HAP-1 (cell line): ENCODE results near the gene RBM20.
A peak's percentile ranks its signal among the peaks of the same experiment; 100 is the strongest.

Experiments used
- DNase-seq, 2 experiments: peaks; one replicate each; pipeline ENCODE4 v3.0.0-alpha.2; 2016 to 2020; ENCODE audit warnings: low spot score in 2 of 2
- H3K27me3 ChIP-seq: fragments of 250-450 bp; sonication (Bioruptor Pico); 2 replicates; pipeline ENCODE4 v1.5.1; 2020; ENCODE audit warnings: low read depth, mild to moderate bottlenecking, moderate library complexity
- H3K36me3 ChIP-seq: fragments of 250-450 bp; sonication (Bioruptor Pico); replicated peaks from 2 replicates; pipeline ENCODE4 v1.5.1; 2020; ENCODE audit warnings: mild to moderate bottlenecking
- H3K4me1 ChIP-seq: fragments of 250-450 bp; sonication (Bioruptor Pico); 2 replicates; pipeline ENCODE4 v1.5.1; 2020; ENCODE audit warnings: mild to moderate bottlenecking
- H3K4me3 ChIP-seq: fragments of 250-450 bp; sonication (Bioruptor Pico); 2 replicates; pipeline ENCODE4 v1.5.1; 2020; ENCODE audit warnings: mild to moderate bottlenecking, moderate library complexity
- H3K9me3 ChIP-seq: fragments of 250-450 bp; sonication (Bioruptor Pico); 2 replicates; pipeline ENCODE4 v1.5.1; 2020; ENCODE audit warnings: mild to moderate bottlenecking, moderate library complexity
- in situ Hi-C: fragments of 300-500 bp; cut with MboI; formaldehyde crosslinking; loops from 3 replicates; pipeline ENCODE4 v1.14.3; 2020; ENCODE audit warnings: low sequenced_read_pairs, inconsistent platforms, mixed read lengths

The RBM20 gene

GRCh38 chr10:110680273-110681020 is 36.3 kb downstream of the RBM20 start:
- in situ Hi-C loops = no loop called here
- Histone ChIP-seq H3K4me1 (peaks cover 5% of the 10 kb centered on the region; the same call in 1 of the 2 replicates), H3K4me3 (no peak overlapping the region), H3K36me3 (no peaks in the 10 kb centered on the region), H3K9me3 (no peaks in the 10 kb centered on the region), H3K27me3 (no peaks in the 10 kb centered on the region)
- no peak for DNase-seq

DNA sequence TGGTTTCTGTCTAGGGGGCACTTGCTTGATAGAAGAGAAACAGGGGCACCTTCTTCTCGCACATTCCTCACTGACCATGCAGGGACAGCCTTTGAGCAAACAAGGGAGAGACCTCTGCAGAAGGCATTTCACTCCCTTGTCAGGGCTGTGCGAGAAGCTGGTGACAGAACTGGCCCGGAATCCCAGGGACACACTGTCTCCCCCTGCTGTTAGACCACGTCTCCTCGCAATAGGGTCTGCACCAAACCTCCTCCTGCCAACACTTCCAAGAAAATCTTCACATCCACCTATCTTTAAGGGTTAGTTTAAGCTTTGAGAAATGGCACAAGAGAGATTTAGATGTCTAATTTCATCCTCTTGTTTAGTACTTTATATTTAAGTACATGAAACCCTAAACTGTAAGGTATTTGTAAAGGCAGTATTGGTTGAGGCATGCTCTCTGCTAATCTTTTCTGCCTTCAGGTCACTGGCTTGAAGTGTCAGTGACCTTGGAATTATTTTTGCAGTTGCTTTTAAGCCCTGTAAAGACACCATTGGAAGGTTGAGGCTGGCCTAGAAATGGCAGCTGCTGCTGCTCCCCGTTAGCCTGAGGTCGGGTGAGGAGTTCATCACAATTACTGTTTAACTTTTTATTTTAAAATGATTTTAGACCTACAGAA is 37.0 kb downstream of the RBM20 start:
- Histone ChIP-seq H3K9me3 (no peaks in the 10 kb centered on the region), H3K36me3 (no peaks in the 10 kb centered on the region), H3K4me3 (no peak overlapping the region), H3K27me3 (no peaks in the 10 kb centered on the region), H3K4me1 (peaks cover 5% of the 10 kb centered on the region; the same call in 1 of the 2 replicates)
- peak; percentile 44 to 76 for DNase-seq
- in situ Hi-C loops = no loop called here

- Histone ChIP-seq H3K4me1 (peaks cover 5% of the 10 kb centered on the region; the same call in 1 of the 2 replicates), H3K9me3 (no peaks in the 10 kb centered on the region), H3K4me3 (no peak overlapping the region), H3K27me3 (no peaks in the 10 kb centered on the region), H3K36me3 (no peaks in the 10 kb centered on the region)
- no peak for DNase-seq
- in situ Hi-C loops = no loop called here
Measured at GRCh38 chr10:110682348-110682747, 38.2 kb downstream of the RBM20 start.

DNA sequence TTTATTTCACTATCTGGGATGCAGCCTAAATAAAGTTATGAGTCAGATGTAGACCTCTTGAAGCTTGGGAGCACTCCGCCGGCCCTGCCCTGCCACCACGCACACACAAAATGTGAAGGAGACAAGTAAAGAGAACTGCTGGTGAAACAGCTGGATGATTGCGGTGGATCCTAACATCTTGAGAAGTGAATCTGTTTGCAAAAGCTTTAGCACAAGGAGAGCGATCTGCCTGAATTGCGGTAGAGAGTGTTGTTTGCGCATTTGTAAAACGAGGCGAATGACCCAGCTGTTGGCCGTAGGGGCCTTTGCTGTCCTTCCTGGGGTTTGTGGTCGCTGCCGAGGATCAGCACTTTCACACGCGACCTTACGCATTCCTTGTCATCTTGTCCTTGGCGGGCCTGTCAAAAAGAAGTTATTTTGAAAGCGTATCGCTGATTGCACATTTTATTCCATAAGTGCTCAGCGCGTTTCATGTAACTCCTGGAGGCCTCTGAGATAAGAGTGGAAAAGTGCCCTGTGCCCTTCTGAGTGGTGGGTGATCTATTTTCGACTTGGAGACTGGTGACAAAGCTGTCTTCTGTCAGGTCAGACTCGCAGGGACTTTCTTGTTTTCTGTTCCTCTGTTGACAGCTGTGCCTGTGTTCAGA is 40.8 kb downstream of the RBM20 start:
- Histone ChIP-seq H3K4me3 (no peak overlapping the region), H3K9me3 (no peaks in the 10 kb centered on the region), H3K27me3 (no peaks in the 10 kb centered on the region), H3K4me1 (peaks cover 5% of the 10 kb centered on the region; the same call in 1 of the 2 replicates), H3K36me3 (no peaks in the 10 kb centered on the region)
- in situ Hi-C loops = no loop called here
- no peak for DNase-seq

GRCh38 chr10:110686047-110686446 is 41.9 kb downstream of the RBM20 start:
- in situ Hi-C loops = no loop called here
- Histone ChIP-seq H3K36me3 (no peaks in the 10 kb centered on the region), H3K4me3 (no peak overlapping the region), H3K27me3 (no peaks in the 10 kb centered on the region), H3K9me3 (no peaks in the 10 kb centered on the region), H3K4me1 (peaks cover 5% of the 10 kb centered on the region; the same call in 1 of the 2 replicates)
- no peak for DNase-seq

DNA sequence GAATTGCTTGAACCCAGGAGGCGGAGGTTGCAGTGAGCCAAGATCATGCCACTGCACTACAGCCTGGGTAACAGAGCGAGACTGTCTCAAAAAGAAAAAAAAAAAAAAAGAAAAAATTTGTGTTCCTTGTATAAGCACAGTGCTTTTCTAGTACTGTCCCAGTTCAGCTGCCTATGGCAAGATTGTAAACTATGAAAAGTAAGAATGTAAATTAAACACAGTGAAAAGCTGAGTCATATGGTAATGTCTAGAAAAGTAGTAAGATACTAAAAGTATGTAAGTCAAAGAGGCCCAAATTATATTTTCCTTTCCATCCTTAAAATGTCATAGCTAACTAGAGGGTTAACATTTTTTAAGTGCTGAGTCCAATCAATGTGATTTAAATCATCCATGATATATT is 42.8 kb downstream of the RBM20 start:
- Histone ChIP-seq H3K36me3 (no peaks in the 10 kb centered on the region), H3K4me3 (no peak overlapping the region), H3K9me3 (no peaks in the 10 kb centered on the region), H3K4me1 (peaks cover 5% of the 10 kb centered on the region; the same call in 1 of the 2 replicates), H3K27me3 (no peaks in the 10 kb centered on the region)
- no peak for DNase-seq
- in situ Hi-C loops = no loop called here

- in situ Hi-C loops = no loop called here
- no peak overlapping the region for H3K4me3 ChIP-seq
- DNase-seq = no peak
- H3K36me3 ChIP-seq = no peaks in the 10 kb centered on the region
- no peaks in the 10 kb centered on the region for H3K9me3 ChIP-seq
- peaks cover 5% of the 10 kb centered on the region; the same call in 1 of the 2 replicates for H3K4me1 ChIP-seq
- H3K27me3 ChIP-seq = no peaks in the 10 kb centered on the region
Measured at GRCh38 chr10:110687400-110687799, 43.3 kb downstream of the RBM20 start.

- Histone ChIP-seq H3K27me3 (no peaks in the 10 kb centered on the region), H3K9me3 (no peaks in the 10 kb centered on the region), H3K36me3 (no peaks in the 10 kb centered on the region), H3K4me1 (no peaks in the 10 kb centered on the region), H3K4me3 (no peak overlapping the region)
- in situ Hi-C loops = no loop called here
- no peak for DNase-seq
Measured at GRCh38 chr10:110691139-110691538, 47.0 kb downstream of the RBM20 start.

DNA sequence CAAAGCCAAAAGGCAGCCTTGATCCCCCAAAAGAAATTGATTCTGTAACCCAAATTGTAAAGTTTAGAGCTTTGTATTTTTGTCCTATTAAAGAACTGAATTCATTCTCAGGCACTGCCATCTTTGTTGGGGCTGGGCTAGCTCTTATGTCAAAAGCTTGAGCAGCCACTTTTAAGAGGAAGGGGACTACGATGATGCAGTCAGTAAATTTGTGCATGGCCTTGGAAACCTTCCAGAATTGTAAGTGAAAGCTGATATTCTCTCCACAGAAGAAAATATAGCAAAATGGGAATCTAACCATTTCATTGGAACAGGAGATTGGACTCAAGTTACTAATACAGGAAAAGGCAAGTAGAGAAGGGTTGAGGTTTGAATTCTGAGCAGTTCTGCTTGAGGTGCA is 50.1 kb downstream of the RBM20 start:
- no peak for DNase-seq
- in situ Hi-C loops = no loop called here
- no peaks in the 10 kb centered on the region for H3K9me3 ChIP-seq
- H3K4me3 ChIP-seq = no peak overlapping the region
- no peaks in the 10 kb centered on the region for H3K4me1 ChIP-seq
- H3K36me3 ChIP-seq = no peaks in the 10 kb centered on the region
- no peaks in the 10 kb centered on the region for H3K27me3 ChIP-seq

- Histone ChIP-seq H3K27me3 (no peaks in the 10 kb centered on the region), H3K4me3 (no peak overlapping the region), H3K9me3 (no peaks in the 10 kb centered on the region), H3K36me3 (no peaks in the 10 kb centered on the region), H3K4me1 (no peaks in the 10 kb centered on the region)
- DNase-seq = no peak
- in situ Hi-C loops = no loop called here
Measured at GRCh38 chr10:110694820-110695538, 50.8 kb downstream of the RBM20 start.

DNA sequence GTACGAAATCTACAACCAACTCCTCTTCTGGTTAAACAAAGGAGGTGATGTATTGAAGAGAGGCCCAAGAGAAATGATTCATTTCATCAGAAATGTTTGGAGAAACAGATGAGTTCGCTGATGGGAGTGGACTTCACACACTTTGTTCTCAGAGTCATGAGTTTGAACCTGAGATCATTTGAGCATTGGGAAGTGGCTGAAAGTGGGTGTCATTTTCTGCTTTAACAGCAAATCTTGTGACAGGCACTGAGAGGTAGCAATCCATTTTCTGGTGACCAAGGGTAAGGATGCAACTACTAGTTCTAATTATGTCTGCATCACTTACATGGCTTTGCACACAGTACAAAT is 51.4 kb downstream of the RBM20 start:
- in situ Hi-C loops = no loop called here
- no peaks in the 10 kb centered on the region for H3K9me3 ChIP-seq
- no peaks in the 10 kb centered on the region for H3K27me3 ChIP-seq

DNA sequence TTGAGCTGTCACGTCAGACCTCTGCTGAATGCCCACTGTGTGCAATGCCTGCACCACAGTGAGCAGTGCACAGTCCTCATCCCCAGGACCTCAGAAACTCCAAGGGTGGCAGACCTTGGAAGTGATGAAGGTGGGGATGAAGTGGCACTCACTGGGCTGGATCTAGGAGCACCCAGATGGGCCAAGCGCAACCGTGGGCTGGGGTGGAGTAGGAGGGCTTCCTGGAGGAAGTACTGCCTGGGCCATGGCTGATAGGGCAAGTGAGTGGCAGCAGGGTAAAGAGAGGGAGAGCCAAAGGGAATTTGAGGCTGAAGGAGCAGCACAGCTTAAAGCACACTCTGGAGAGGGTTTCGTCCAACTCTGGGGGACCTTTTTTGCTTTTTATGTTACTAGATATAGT is 52.3 kb downstream of the RBM20 start:
- H3K36me3 ChIP-seq = no peaks in the 10 kb centered on the region
- H3K4me3 ChIP-seq = no peak overlapping the region
- peaks cover 2% of the 10 kb centered on the region; the same call in 1 of the 2 replicates for H3K4me1 ChIP-seq
- no peak for DNase-seq
- no peaks in the 10 kb centered on the region for H3K9me3 ChIP-seq
- H3K27me3 ChIP-seq = no peaks in the 10 kb centered on the region
- in situ Hi-C loops = no loop called here

More for the DNA sequence above, 51.4 kb downstream of the RBM20 start:
- Histone ChIP-seq H3K4me3 (no peak overlapping the region), H3K4me1 (no peaks in the 10 kb centered on the region), H3K36me3 (no peaks in the 10 kb centered on the region)
- DNase-seq = no peak

- in situ Hi-C loops = no loop called here
- DNase-seq = no peak
- no peaks in the 10 kb centered on the region for H3K36me3 ChIP-seq
- no peaks in the 10 kb centered on the region for H3K9me3 ChIP-seq
- H3K4me3 ChIP-seq = no peak overlapping the region
- H3K4me1 ChIP-seq = peaks cover 11% of the 10 kb centered on the region
- no peaks in the 10 kb centered on the region for H3K27me3 ChIP-seq
Measured at GRCh38 chr10:110698340-110698739, 54.2 kb downstream of the RBM20 start.
